ENCODE measurements around the gene BCOR. TPM values are rescaled to one million over a fixed set of nuclear protein-coding genes. Genes with fewer than 3 reads are reported as not detected.

Gene BCOR
- total RNA-seq, 4 donors from 2014 or later = 23.8 to 37.5 (median 31.1) TPM

DNA sequence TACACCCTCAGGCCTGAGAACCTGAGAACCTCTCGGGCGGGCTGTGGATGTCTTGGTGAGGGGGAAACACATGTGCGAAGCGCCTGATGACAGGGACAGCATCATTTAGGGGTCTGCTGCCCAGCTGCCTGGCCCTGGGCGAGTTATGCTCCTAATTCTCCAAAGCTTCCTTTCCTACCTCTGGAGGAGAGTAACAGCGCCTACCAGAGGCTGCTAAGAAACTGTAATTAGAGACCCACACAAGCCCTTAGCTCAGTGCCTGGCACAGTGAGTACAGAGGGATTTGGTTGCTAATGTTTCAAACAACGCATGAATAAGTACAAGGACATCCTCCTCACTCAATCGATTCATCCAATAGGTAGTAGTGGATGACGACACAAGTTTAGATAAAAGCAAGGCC, 40.4 kb downstream of the BCOR start:
- WGBS, 2 donors = 91 to 96% methylated on average over 9 of the region's 9 CpGs
- no peak overlapping the region for H3K4me3 ChIP-seq (ENCODE audit: low read depth, poor library complexity, severe bottlenecking)
- TF ChIP-seq CTCF (IDR thresholded peaks at IDR 0.05) = no peak
- no peak for TF ChIP-seq POLR2A (IDR thresholded peaks at IDR 0.05)
- DNase-seq (ENCODE audit: low spot score in 2 of 2) = peak in 1 of 2 donors; percentile 54
- intact Hi-C loops (cut with DNase I; ENCODE audit: low total_unique reads) = no loop called here

DNA sequence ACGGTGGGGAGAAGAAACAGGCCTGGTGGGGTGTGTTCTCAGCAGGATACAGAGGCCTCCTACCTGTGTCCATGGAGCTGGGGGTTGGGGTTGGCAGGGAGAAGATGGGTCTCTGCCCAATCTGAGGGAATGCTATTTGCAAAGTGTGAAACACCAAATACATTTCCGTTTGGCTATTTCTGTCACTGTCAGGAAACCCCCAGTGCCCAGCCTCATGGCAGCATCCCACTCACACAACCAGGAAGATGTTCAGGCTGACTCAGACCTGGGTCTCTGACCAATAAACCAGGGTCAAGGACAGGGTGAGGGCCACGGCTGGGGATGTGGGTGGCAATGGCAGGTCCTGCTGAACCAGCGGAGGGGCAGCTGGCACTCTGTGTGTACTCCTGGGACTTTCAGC, 41.3 kb downstream of the BCOR start:
- TF ChIP-seq POLR2A (IDR thresholded peaks at IDR 0.05) (no peak), CTCF (IDR thresholded peaks at IDR 0.05) (no peak)

GRCh38 chrX:40055495-40055894, 42.3 kb downstream of the BCOR start:
- no peak for DNase-seq (ENCODE audit: low spot score in 2 of 2)
- no peak overlapping the region for H3K4me3 ChIP-seq (ENCODE audit: low read depth, poor library complexity, severe bottlenecking)
- 87 to 92% methylated on average over 6 of the region's 6 CpGs for WGBS, 2 donors
- intact Hi-C loops (cut with DNase I; ENCODE audit: low total_unique reads) = no loop called here
- TF ChIP-seq POLR2A (IDR thresholded peaks at IDR 0.05) (no peak), CTCF (IDR thresholded peaks at IDR 0.05) (no peak)

More for the DNA sequence above, 41.3 kb downstream of the BCOR start:
- WGBS, 2 donors = 70 to 79% methylated on average over 2 to 4 of the region's 4 CpGs
- intact Hi-C loops (cut with DNase I; ENCODE audit: low total_unique reads) = no loop called here
- no peak overlapping the region for H3K4me3 ChIP-seq (ENCODE audit: low read depth, poor library complexity, severe bottlenecking)
- no peak for DNase-seq (ENCODE audit: low spot score in 2 of 2)

GRCh38 chrX:40054793-40055192, 43.0 kb downstream of the BCOR start:
- 100% methylated on average over 1 of the region's 1 CpG for WGBS, 2 donors
- DNase-seq (ENCODE audit: low spot score in 2 of 2) = no peak
- intact Hi-C loops (cut with DNase I; ENCODE audit: low total_unique reads) = no loop called here
- TF ChIP-seq CTCF (IDR thresholded peaks at IDR 0.05) = no peak
- no peak for TF ChIP-seq POLR2A (IDR thresholded peaks at IDR 0.05)
- no peak overlapping the region for H3K4me3 ChIP-seq (ENCODE audit: low read depth, poor library complexity, severe bottlenecking)

DNA sequence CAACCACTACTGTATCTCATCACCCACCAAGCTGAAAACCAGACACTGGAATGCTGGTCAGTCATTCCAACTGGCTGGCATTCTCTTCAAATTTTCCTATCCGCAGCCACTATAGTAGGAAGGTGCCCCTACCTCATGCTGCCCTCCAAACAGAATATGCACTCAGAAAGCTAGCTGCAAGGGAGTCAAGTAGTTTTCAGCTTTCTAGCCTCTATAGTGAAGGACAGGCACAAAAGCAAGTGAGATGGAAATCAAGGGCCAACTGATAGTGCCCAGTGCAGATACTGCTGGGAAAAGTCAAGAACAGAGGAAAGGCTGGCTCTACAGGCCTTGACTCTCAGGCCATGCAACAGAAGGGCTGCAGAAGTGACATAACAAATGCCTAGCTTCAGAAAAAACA, 47.2 kb downstream of the BCOR start:
- WGBS, 2 donors = 100% methylated on average over 1 of the region's 1 CpG
- intact Hi-C loops (cut with DNase I; ENCODE audit: low total_unique reads) = no loop called here
- no peak overlapping the region for H3K4me3 ChIP-seq (ENCODE audit: low read depth, poor library complexity, severe bottlenecking)
- no peak for TF ChIP-seq CTCF (IDR thresholded peaks at IDR 0.05)
- TF ChIP-seq POLR2A (IDR thresholded peaks at IDR 0.05) = no peak
- DNase-seq (ENCODE audit: low spot score in 2 of 2) = peak in 1 of 2 donors; percentile 7

GRCh38 chrX:40049084-40049641, 48.6 kb downstream of the BCOR start:
- WGBS, 2 donors = 92 to 97% methylated on average over 7 of the region's 7 CpGs
- peak in 1 of 2 donors; percentile 65 for DNase-seq (ENCODE audit: low spot score in 2 of 2)
- no peak overlapping the region for H3K4me3 ChIP-seq (ENCODE audit: low read depth, poor library complexity, severe bottlenecking)
- TF ChIP-seq POLR2A (IDR thresholded peaks at IDR 0.05) = no peak
- TF ChIP-seq CTCF (IDR thresholded peaks at IDR 0.05) = no peak
- intact Hi-C loops (cut with DNase I; ENCODE audit: low total_unique reads) = no loop called here
